ENCODE data around the gene CAMP.

GRCh38 chr3:48270306-48270705, 47.0 kb downstream of the CAMP start:
- TF ChIP-seq POLR2A (IDR thresholded peaks at IDR 0.05), result no peak
- TF ChIP-seq CTCF (IDR thresholded peaks at IDR 0.05), result no peak

Data from adrenal gland (tissue), 5 donors.